Measurements from ENCODE around the gene AMOT.

AMOT gene

GRCh38 chrX:112816908-112817307 lies 23.7 kb downstream of the AMOT start:
- no peak for TF ChIP-seq CTCF (IDR thresholded peaks at IDR 0.05; ENCODE audit: low read depth, low read length)
- DNase-seq (ENCODE audit: extremely low read depth, low read depth) = no peak

GRCh38 chrX:112814496-112814895 lies 26.1 kb downstream of the AMOT start:
- TF ChIP-seq CTCF (IDR thresholded peaks at IDR 0.05; ENCODE audit: low read depth, low read length) = no peak
- DNase-seq (ENCODE audit: extremely low read depth, low read depth) = no peak

- no peak for DNase-seq (ENCODE audit: extremely low read depth, low read depth)
- no peak for TF ChIP-seq CTCF (IDR thresholded peaks at IDR 0.05; ENCODE audit: low read depth, low read length)
Observed at GRCh38 chrX:112812741-112813140, 27.9 kb downstream of the AMOT start.

- no peak for TF ChIP-seq CTCF (IDR thresholded peaks at IDR 0.05; ENCODE audit: low read depth, low read length)
- no peak for DNase-seq (ENCODE audit: extremely low read depth, low read depth)
Observed at GRCh38 chrX:112808651-112809195, 31.9 kb downstream of the AMOT start.

GRCh38 chrX:112808007-112808406 lies 32.6 kb downstream of the AMOT start:
- no peak for TF ChIP-seq CTCF (IDR thresholded peaks at IDR 0.05; ENCODE audit: low read depth, low read length)
- DNase-seq (ENCODE audit: extremely low read depth, low read depth) = no peak

GRCh38 chrX:112803060-112803459 lies 37.6 kb downstream of the AMOT start:
- no peak for TF ChIP-seq CTCF (IDR thresholded peaks at IDR 0.05; ENCODE audit: low read depth, low read length)

GRCh38 chrX:112802541-112802940 lies 38.1 kb downstream of the AMOT start:
- no peak for DNase-seq (ENCODE audit: extremely low read depth, low read depth)
- no peak for TF ChIP-seq CTCF (IDR thresholded peaks at IDR 0.05; ENCODE audit: low read depth, low read length)

More at GRCh38 chrX:112803060-112803459, 37.6 kb downstream of the AMOT start:
- DNase-seq (ENCODE audit: extremely low read depth, low read depth) = no peak
